Erythroblast (primary cell): Measurements from ENCODE around the gene ZNF469.

Experiments
- GATA1 ChIP-seq: IDR thresholded peaks from 2 replicates; pipeline ENCODE4 v1.6.1; 2011; ENCODE audit warnings: low read depth, mild to moderate bottlenecking, control low read depth, low read length, moderate library complexity
- POLR2A ChIP-seq: IDR thresholded peaks from 2 replicates; pipeline ENCODE4 v1.6.1; 2011; ENCODE audit warnings: mild to moderate bottlenecking, low read length

- TF ChIP-seq POLR2A (no peak), GATA1 (no peak)
Measured at GRCh38 chr16:88342491-88342890, 40.3 kb upstream of the ZNF469 start.
